B cell (primary cell): ENCODE data around the gene CLRN1.

Experiments used
- CTCF ChIP-seq: fragments of 200-600 bp; IDR thresholded peaks from one replicate; pipeline ENCODE4 v1.8.0; 2022; ENCODE audit warnings: antibody characterized with exemption, mild to moderate bottlenecking
- EZH2 ChIP-seq: IDR thresholded peaks from 2 replicates; pipeline ENCODE4 v1.6.1; 2012; ENCODE audit warnings: borderline replicate concordance, low read depth, mild to moderate bottlenecking, moderate library complexity, low read length; ENCODE audit not compliant: insufficient read depth, poor library complexity, severe bottlenecking

GRCh38 chr3:150945226-150946032 is 27.1 kb downstream of the CLRN1 start:
- TF ChIP-seq CTCF = no peak
- no peak for TF ChIP-seq EZH2
